ENCODE results near the gene ZNF638.

Gene ZNF638

GRCh38 chr2:71473346-71474031 lies 141.9 kb downstream of the ZNF638 start:
- no peak for DNase-seq (ENCODE audit: low read depth)

GRCh38 chr2:71474116-71474743 lies 142.6 kb downstream of the ZNF638 start:
- no peak for DNase-seq (ENCODE audit: low read depth)

GRCh38 chr2:71474744-71475397 lies 143.3 kb downstream of the ZNF638 start:
- no peak for DNase-seq (ENCODE audit: low read depth)

DNA sequence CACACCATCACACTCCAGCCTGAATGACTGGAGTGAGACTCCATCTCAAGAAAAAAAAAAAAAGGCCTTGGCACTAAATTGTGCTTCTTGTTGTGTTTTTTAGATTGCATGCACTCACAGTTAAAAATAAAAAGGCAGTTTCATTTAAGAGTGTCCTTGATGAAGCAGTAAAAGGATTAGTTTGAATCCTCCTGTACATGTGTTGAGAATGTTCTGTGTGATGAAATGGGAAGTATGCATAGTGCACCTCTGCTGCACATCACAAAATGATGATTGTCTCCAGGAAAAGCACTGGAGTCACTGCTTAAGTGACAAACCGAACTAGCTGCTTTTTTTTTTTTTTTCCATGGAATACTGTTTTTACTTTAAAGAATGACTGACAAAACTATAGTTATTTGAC lies 144.9 kb downstream of the ZNF638 start:
- no peak for DNase-seq (ENCODE audit: low read depth)

DNA sequence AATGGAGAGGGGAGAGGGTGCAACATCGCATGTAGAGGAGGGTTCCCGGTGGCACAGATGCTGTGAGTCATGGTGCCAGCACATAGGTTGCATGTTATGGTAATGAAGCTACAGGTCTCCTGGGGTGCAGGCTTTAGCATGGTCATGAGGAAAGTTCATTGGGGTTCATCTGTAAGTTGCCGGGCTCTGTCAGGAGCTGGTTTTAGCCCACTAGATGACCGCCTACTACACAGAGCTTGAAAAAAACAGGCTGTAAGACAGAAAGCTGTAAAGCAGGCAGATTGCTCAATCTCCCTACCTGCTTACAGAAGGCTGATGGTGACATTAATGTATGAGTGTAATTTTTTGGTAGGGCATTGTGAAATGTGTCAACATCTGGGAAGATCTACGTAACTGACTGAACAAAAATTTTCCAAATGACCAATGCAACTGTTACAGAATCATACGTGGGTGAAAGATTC lies 145.7 kb downstream of the ZNF638 start:
- no peak for DNase-seq (ENCODE audit: low read depth)

- no peak for DNase-seq (ENCODE audit: low read depth)
Measured at GRCh38 chr2:71478806-71479205, 147.2 kb downstream of the ZNF638 start.

- DNase-seq (ENCODE audit: low read depth) = no peak
Measured at GRCh38 chr2:71479261-71479660, 147.7 kb downstream of the ZNF638 start.

DNA sequence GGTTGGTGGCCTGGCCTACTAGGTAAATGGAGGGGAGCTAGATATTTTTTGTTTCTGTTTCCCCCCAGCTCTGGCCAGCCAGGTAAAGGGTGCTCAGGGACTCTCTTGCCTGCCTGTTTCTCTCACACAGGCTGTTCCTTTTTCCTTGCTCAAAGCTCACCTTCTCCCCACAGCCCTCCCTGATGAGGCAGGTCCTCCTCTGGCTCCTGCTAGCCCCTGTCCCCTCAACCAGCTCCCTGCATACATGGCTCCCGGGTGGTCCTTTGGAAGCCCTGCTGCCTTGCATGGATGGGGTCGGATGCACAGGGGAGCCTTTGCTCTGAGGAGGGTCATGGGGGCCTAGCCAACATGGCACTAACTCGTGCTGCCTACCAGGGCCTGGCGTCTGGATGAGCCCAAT lies 149.5 kb downstream of the ZNF638 start:
- DNase-seq (ENCODE audit: low read depth) = no peak

DNA sequence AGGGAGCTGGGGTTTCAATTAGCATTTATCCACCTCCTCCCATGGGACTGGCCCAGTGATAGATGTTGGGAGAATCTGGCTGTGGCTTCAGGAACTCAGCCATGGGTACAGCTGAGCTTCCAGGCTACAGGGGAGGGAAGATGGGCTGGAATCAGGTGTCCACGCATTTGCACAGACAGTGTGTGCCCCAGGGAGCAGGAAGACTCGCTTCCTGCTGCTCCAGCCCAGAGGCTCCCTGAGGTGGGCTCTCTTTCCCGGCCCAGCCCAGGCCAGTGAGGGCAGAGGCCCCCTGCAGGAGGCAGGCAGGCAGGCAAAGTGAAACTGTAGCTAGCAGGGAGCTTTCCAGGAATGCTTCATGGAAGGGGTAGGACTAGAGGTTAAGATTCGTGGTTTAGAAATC lies 150.5 kb downstream of the ZNF638 start:
- DNase-seq (ENCODE audit: low read depth) = no peak

DNA sequence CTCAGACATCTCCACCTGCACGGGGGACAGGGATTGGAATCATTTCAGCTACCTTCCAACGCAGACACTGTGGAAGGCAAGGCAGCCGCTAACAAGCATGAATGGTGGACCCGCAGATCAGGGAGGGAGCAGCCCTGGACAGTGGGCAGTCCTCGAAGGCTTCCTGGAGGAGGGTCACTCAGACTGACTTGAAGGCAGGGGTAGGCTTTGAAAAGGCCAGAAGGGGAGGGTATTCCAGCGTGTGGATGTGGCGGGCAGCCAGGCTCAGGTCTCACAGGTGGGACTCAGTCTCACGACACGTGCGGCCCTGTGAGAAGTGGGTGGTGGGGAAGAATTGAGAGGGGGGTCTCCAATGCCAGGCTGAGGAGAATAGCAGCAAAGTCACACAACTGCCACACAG lies 151.7 kb downstream of the ZNF638 start:
- no peak for DNase-seq (ENCODE audit: low read depth)

GRCh38 chr2:71484354-71484753 lies 152.8 kb downstream of the ZNF638 start:
- no peak for DNase-seq (ENCODE audit: low read depth)

All from GM04504 (cell line).